Astrocyte (in vitro differentiated cells and primary cell): Measurements from ENCODE around the gene HOXC6. TPM values are rescaled to one million over a fixed set of nuclear protein-coding genes. Genes with fewer than 3 reads are reported as not detected.

Experiments
- DNase-seq: peaks from one replicate; pipeline ENCODE4 v3.0.0-alpha.2; 2010; ENCODE audit warnings: low read depth
- FAIRE-seq: peaks from 2 replicates; lab custom pipeline; 2011; peaks lifted over from hg19 to GRCh38; lab: Jason Lieb, UNC
- H2AFZ ChIP-seq: 2 replicates; pipeline ENCODE4 v1.6.0; 2012; ENCODE audit warnings: low read depth, low read length, inconsistent platforms
- H3K27ac ChIP-seq: 2 replicates; pipeline ENCODE4 v1.5.1; 2011; ENCODE audit warnings: low read depth, low read length, inconsistent platforms
- H3K27me3 ChIP-seq: 2 replicates; pipeline ENCODE4 v1.6.0; 2011; ENCODE audit warnings: low read length, inconsistent platforms; ENCODE audit not compliant: insufficient read depth
- H3K36me3 ChIP-seq: 2 replicates; pipeline ENCODE4 v1.5.1; 2011; ENCODE audit warnings: low read length, inconsistent platforms; ENCODE audit not compliant: insufficient read depth
- H3K4me1 ChIP-seq: 2 replicates; pipeline ENCODE4 v1.5.1; 2011; ENCODE audit warnings: low read length, inconsistent platforms; ENCODE audit not compliant: insufficient read depth
- H3K4me2 ChIP-seq: 2 replicates; pipeline ENCODE4 v1.6.0; 2012; ENCODE audit warnings: low read length, inconsistent platforms
- H3K4me3 ChIP-seq: 2 replicates; pipeline ENCODE4 v1.5.1; 2011; ENCODE audit warnings: low read depth, mild to moderate bottlenecking, low read length, inconsistent platforms; ENCODE audit not compliant: insufficient read depth
- H3K79me2 ChIP-seq: 2 replicates; pipeline ENCODE4 v1.6.0; 2012; ENCODE audit warnings: mild to moderate bottlenecking, low read length, inconsistent platforms; ENCODE audit not compliant: insufficient read depth
- H3K9ac ChIP-seq: 2 replicates; pipeline ENCODE4 v1.6.0; 2012; ENCODE audit warnings: mild to moderate bottlenecking, low read length, inconsistent platforms
- H3K9me3 ChIP-seq: 2 replicates; pipeline ENCODE4 v1.5.1; 2012; ENCODE audit warnings: low read depth, mild to moderate bottlenecking, low read length, inconsistent platforms; ENCODE audit not compliant: insufficient read depth
- H4K20me1 ChIP-seq: 2 replicates; pipeline ENCODE4 v1.6.0; 2012; ENCODE audit warnings: low read length, inconsistent platforms; ENCODE audit not compliant: insufficient read depth
- H3K27ac Mint-ChIP-seq: one replicate; pipeline ENCODE4 v1.8.0; 2021; ENCODE audit warnings: mild to moderate bottlenecking, mixed read lengths; ENCODE audit not compliant: unreplicated experiment
- H3K27me3 Mint-ChIP-seq: one replicate; pipeline ENCODE4 v1.8.0; 2021; ENCODE audit warnings: low read depth, mixed read lengths; ENCODE audit not compliant: unreplicated experiment
- H3K36me3 Mint-ChIP-seq: one replicate; pipeline ENCODE4 v1.8.0; 2021; ENCODE audit warnings: low read depth, mixed read lengths; ENCODE audit not compliant: unreplicated experiment
- H3K4me1 Mint-ChIP-seq: one replicate; pipeline ENCODE4 v1.8.0; 2021; ENCODE audit warnings: low read depth, mixed read lengths; ENCODE audit not compliant: unreplicated experiment
- H3K4me3 Mint-ChIP-seq: one replicate; pipeline ENCODE4 v1.8.0; 2021; ENCODE audit warnings: mild to moderate bottlenecking, moderate library complexity, mixed read lengths; ENCODE audit not compliant: unreplicated experiment
- H3K9me3 Mint-ChIP-seq: one replicate; pipeline ENCODE4 v1.8.0; 2021; ENCODE audit warnings: mild to moderate bottlenecking, mixed read lengths; ENCODE audit not compliant: unreplicated experiment
- EZH2 ChIP-seq: IDR thresholded peaks from 2 replicates; pipeline ENCODE4 v1.6.1; 2012; ENCODE audit warnings: mild to moderate bottlenecking, low read length, inconsistent platforms; ENCODE audit not compliant: insufficient read depth
- total RNA-seq: library from RNA; stranded (reverse); gene quantifications from 2 replicates; pipeline ENCODE4 v1.2.1, GENCODE V29; 2021
- TF ChIP-seq, protein P1 (sequence below): IDR thresholded peaks from 2 replicates; pipeline ENCODE4 v1.5.1; 2011; ENCODE audit warnings: low read depth, mild to moderate bottlenecking, inconsistent platforms, low read length, moderate library complexity; ENCODE audit not compliant: insufficient read depth

The HOXC6 gene
- total RNA-seq, 1 donor from 2014 or later, result not detected

DNA sequence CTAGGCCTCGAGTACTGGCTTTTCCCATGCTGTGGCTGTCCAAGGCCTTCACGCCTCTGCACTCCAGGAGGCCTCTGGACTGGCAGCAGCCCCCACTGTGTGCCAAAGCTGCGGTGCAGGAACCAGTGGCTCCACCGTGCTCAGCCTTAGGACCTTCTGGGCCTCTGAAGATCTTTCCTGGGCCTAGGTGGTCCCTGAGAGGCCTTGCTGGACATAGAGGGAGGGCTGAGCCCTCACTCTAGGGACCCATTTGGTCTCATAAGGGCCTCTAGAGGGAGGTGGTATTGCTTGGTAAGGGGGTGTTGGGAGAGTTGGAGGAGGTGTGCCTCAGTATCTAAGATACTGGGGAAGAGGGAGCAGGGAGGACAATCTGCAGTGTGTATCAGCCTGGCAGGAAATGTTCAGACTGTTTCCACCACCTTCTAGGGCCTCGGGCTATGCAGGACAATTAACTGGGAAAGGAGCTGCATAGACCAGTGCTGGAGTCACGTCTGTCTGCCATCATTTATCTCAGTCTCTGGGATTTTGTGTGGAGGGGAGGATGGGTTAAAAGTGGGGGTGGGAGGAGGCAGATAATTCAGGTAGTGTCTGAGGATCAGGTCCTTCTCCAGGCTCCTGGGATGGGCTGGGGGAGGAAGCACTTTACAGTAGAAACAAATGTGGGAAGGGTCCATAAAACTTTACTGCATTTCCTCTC, 7.5 kb downstream of the HOXC6 start:
- H3K4me3 ChIP-seq, result no peak overlapping the region
- peaks cover 76% of the 10 kb centered on the region for H3K27me3 ChIP-seq
- no peak overlapping the region for H3K27ac ChIP-seq
- H3K4me3 Mint-ChIP-seq, result no peak overlapping the region
- H3K4me2 ChIP-seq, result no peak overlapping the region
- peaks cover 29% of the 10 kb centered on the region for H3K9me3 Mint-ChIP-seq
- no peak for TF ChIP-seq EZH2
- TF ChIP-seq, protein P1, sequence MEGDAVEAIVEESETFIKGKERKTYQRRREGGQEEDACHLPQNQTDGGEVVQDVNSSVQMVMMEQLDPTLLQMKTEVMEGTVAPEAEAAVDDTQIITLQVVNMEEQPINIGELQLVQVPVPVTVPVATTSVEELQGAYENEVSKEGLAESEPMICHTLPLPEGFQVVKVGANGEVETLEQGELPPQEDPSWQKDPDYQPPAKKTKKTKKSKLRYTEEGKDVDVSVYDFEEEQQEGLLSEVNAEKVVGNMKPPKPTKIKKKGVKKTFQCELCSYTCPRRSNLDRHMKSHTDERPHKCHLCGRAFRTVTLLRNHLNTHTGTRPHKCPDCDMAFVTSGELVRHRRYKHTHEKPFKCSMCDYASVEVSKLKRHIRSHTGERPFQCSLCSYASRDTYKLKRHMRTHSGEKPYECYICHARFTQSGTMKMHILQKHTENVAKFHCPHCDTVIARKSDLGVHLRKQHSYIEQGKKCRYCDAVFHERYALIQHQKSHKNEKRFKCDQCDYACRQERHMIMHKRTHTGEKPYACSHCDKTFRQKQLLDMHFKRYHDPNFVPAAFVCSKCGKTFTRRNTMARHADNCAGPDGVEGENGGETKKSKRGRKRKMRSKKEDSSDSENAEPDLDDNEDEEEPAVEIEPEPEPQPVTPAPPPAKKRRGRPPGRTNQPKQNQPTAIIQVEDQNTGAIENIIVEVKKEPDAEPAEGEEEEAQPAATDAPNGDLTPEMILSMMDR, result no peak
- no peak for DNase-seq
- peaks cover 87% of the 10 kb centered on the region for H3K27me3 Mint-ChIP-seq
- H2AFZ ChIP-seq, result no peak overlapping the region
- H4K20me1 ChIP-seq, result no peaks in the 10 kb centered on the region
- H3K27ac Mint-ChIP-seq, result no peak overlapping the region
- H3K9me3 ChIP-seq, result peaks cover 10% of the 10 kb centered on the region
- no peak for FAIRE-seq
- H3K4me1 ChIP-seq, result no peaks in the 10 kb centered on the region
- H3K79me2 ChIP-seq, result no peaks in the 10 kb centered on the region
- peaks cover 2% of the 10 kb centered on the region for H3K36me3 Mint-ChIP-seq
- H3K36me3 ChIP-seq, result no peaks in the 10 kb centered on the region
- no peak overlapping the region for H3K9ac ChIP-seq
- H3K4me1 Mint-ChIP-seq, result no peaks in the 10 kb centered on the region

- H3K4me2 ChIP-seq, result no peak overlapping the region
- Mint-ChIP-seq H3K9me3 (peaks cover 30% of the 10 kb centered on the region), H3K36me3 (peaks cover 2% of the 10 kb centered on the region), H3K4me3 (no peak overlapping the region), H3K27ac (no peak overlapping the region), H3K4me1 (no peaks in the 10 kb centered on the region), H3K27me3 (peaks cover 88% of the 10 kb centered on the region)
- no peak for FAIRE-seq
- H2AFZ ChIP-seq, result no peak overlapping the region
- H3K9ac ChIP-seq, result no peak overlapping the region
- H3K79me2 ChIP-seq, result no peaks in the 10 kb centered on the region
- H3K4me1 ChIP-seq, result no peaks in the 10 kb centered on the region
- TF ChIP-seq, protein P1, result no peak
- peak; percentile 30 for TF ChIP-seq EZH2
- no peak overlapping the region for H3K27ac ChIP-seq
- peaks cover 74% of the 10 kb centered on the region for H3K27me3 ChIP-seq
- H4K20me1 ChIP-seq, result no peaks in the 10 kb centered on the region
- peaks cover 10% of the 10 kb centered on the region for H3K9me3 ChIP-seq
- DNase-seq, result no peak
- no peaks in the 10 kb centered on the region for H3K36me3 ChIP-seq
- no peak overlapping the region for H3K4me3 ChIP-seq
These were observed 8.6 kb downstream of the HOXC6 start for GRCh38 chr12:54036620-54037359.
